NCI-H2029 (cell line): Measurements from ENCODE around the gene FOXK2.
A peak's percentile ranks its signal among the peaks of the same experiment; 100 is the strongest.
"Not testable (repeated sequence)": the region's sequence is repeated elsewhere in the genome, so short reads cannot be mapped to it uniquely, and the experiment has no call there.

Experiments used
- DNase-seq: peaks from one replicate; lab custom pipeline; 2025; lab: John Stamatoyannopoulos, UW

FOXK2 gene

DNA sequence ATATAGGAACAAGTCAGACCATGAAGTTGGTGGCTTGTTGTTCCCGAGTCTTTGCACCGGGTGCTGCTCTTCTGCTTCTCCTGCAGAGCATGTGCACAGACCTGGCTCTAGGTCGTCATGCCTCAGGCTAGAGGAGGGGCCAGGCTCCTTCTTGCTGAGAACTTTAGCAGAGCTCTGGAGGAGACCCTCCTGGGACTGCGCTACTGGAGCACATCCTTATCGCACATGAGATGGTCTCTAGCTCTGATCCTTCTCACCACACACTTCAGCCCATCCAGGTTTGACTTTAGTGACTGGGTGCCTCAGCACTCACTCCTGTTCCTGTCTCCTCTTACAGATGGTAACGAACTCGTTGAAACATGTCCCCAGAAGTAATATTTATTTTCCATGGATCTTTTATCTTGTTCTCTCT is 14.9 kb downstream of the FOXK2 start:
- DNase-seq: no peak

DNA sequence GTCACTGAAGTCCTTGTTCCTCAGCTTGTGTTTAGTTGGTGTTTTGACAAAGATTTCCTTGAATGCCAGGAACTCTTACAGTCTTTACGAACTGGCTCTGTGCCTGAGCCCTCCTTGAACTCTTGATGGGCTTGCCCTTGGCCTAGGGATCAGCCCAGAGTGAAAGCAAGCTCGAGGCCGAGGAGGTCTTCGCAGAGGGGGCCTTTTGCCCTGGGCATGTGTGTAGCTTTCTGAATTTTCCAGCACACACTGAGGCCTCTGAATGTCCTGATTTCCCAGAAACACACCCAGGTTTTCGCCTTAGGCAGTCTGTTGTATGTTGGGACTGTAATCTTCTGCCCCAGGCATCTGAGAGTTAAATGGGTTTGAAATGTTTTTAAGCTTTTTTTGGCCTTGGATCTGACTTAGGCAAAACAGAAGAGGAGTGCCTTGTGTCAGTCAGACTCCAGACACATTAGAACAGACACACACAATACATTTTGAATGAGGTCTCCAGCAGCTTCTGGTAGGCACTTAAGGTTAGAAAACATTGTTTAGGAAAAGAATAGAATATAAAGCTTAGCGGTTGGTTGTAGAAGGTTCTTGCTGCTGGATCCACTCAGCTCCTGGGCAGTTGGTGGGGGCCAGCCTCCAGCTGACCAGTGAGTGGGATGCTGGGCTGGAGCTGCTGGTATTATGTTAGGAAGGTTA is 17.1 kb downstream of the FOXK2 start:
- DNase-seq: no peak

DNA sequence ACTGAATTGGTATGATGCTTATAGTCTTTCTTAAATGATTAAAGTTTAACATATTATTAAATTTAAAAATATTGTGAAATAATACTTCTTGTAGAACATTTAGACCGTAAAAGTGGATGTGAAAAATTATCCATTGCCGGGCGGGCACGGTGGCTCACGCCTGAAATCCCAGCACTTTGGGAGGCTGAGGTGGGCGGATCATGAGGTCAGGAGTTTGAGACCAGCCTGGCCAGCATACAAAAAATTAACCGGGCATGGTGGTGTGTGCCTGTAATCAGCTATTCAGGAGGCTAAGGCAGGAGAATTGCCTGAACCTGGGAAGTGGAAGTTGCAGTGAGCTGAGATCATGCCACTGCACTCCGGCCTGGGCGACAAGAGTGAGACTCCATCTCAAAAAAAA is 17.7 kb downstream of the FOXK2 start:
- DNase-seq: not testable (repeated sequence)

DNA sequence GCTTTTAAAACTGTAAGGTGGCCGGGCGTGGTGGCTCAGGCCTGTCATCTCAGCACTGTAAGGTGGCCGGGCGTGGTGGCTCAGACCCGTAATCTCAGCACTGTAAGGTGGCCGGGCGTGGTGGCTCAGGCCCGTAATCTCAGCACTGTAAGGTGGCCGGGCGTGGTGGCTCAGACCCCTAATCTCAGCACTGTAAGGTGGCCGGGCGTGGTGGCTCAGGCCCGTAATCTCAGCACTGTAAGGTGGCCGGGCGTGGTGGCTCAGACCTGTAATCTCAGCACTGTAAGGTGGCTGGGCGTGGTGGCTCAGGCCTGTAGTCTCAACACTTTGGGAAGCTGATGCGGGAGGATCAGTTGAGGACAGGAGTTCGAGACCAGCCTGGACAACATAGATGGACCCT is 19.5 kb downstream of the FOXK2 start:
- not testable (repeated sequence) for DNase-seq

DNA sequence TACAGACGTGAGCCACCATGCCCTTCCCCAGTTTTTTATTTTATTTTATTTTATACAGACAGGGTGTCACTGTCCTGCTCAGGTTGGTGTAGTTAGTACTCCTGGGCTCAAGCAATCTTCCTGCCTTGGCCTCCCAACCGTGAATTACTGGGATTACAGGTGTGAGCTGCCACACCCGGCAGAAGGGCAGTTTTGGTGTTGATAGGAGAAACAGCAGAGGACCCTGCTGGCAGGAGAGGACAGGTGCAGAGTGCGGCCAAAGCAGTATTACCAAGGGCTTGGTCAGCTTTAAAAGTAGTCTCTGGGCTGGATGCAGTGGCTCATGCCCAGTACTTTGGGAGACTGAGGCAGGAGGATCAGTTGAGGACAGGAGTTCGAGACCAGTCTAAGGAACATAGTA is 22.9 kb downstream of the FOXK2 start:
- DNase-seq: no peak

DNA sequence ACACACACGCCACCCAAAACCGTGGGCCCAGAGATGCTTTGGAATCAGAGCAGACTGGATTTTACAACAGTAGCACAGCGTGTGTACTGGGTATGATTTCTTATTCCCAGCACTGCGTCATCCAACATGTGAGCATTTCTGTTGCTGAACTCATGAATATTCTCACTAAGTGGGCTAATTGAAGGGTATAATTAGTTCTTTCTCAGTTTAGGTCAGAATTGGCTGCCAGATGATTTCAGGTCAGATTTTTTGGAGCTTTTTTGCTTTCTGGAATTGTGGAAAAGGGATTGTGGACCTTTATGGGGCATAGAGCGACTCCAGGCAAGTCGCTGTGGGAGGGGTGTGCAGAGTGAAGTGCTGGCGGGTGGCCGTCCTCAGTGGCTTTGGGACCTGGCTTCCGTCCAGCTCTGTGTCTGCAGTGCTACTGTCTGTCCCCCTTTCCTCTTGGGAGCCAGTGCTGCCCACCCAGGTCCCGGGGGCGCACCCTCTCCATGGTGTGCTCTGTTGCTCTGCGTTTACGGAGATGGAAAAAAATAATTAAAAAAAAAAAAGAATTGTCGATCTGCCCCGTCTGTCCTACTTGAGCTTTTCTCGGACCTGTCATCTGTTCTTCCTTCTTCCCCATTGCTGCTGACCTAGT is 25.0 kb downstream of the FOXK2 start:
- no peak for DNase-seq

DNA sequence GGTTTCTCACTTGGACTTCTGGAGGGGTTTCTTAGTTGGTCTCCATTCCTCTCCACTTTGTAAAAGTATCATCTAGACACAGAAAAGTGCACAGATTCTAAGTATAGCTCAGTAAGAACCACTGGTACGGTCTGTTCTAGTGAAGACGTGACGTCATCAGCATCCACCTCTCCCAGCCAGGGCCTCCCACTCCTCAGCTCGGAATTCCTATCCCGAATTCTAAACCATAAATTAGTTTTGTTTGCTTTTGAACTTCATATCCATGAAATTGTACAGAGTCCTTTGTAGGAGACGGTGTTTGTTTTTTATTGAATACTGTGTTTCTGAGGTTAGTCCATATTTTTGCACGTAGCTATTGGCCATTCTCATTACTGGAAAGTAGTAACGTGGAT is 25.5 kb downstream of the FOXK2 start:
- DNase-seq: no peak

DNA sequence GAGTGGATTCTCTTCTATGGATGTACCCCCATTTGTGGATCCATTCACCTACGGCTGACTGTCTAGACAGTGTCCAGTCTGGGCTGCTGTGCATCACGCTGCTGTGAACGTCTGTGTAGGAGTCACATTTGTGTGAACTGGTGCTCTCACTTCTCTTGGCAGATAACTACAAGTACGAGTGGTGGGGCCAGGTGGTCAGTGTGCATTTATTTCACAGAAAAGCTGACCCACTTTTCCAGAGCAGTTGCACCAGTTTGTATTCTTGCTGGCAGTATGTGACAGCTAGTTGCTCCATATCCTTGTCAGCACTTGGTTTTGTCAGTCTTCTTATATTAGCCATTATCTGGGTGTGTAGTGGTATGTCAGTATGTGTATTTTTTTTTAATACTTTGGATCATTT is 28.4 kb downstream of the FOXK2 start:
- DNase-seq: no peak

DNA sequence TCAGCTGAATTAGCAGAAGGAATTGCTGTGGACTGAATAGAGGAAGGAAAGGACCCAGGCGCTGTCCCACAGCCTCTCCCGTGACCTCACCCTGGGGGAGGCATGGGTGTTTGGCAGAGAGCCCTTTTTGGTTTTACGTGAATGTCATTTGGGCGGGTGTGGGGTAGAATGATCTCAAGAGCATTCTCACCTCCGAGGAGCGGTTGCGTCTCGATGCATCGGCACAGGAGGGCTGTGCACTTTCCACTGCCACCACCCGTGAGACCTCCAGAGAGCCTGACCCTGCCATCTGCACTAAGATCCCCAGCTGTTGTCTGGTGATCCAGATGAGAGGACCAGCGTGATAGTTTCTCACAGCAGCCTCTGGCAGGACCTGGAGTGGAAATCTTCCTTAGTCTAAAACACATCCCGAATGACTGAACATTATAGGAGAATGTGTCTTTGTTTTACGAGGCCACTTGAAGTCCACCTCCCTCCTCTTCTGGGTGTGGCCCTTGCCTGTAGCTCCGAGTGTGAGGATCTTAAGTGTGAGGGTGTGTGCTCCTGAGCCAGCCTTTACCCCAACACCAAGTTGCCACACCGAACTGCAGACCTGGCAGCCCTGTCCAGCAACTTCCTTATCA is 29.3 kb downstream of the FOXK2 start:
- peak; percentile 25 for DNase-seq

DNA sequence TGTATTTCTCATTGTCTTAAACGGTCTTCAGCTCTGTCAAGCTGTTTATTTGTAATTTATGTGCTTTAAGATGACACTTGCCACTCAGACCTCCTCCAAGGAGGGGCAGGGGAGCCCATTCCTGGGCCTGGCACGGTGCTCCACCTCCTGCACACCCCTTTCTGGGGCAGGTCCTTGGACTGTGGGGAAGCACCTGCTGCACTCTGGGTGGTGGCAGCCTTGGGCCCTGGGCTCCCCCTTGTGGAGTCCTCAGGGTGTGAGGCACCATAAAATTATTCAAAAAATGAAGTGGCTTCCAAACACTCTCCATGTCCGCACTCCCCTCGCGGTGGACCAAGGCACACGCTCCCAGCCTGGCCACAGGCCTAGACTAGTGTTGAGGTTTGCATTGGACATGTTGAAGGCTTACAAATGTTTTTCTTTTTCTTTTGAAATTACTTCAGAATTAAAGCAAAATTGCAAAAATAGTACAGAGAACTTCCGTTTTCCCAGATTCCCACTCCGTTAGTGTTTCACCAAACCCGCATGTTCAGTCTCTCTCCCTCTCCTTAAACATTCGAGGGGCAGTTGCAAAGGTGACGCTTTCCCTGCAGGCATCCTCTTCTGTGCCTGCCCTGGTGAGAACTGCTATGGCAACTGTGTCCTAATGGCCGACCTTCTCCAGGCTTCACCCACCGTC is 32.4 kb downstream of the FOXK2 start:
- DNase-seq: peak; percentile 43

DNA sequence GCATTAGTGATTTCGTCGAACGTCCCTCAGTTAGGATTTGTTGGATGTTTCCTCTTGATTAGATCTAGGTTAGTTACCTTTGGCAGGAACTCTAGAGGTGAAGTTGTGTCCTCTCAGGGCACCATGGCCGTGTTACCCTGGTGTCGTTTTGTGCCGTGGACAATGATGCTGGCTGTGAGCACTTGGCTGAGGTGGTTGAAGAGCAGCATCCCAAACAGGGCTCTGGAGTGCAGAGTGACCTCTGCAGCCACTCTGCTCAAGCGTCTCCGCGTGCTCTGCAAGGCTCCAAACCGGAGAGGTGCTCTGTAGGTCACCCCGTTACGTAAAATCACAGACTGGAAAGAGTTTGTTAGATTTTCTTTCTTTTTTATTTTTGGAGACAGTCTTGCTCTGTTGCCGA is 33.0 kb downstream of the FOXK2 start:
- DNase-seq: no peak

DNA sequence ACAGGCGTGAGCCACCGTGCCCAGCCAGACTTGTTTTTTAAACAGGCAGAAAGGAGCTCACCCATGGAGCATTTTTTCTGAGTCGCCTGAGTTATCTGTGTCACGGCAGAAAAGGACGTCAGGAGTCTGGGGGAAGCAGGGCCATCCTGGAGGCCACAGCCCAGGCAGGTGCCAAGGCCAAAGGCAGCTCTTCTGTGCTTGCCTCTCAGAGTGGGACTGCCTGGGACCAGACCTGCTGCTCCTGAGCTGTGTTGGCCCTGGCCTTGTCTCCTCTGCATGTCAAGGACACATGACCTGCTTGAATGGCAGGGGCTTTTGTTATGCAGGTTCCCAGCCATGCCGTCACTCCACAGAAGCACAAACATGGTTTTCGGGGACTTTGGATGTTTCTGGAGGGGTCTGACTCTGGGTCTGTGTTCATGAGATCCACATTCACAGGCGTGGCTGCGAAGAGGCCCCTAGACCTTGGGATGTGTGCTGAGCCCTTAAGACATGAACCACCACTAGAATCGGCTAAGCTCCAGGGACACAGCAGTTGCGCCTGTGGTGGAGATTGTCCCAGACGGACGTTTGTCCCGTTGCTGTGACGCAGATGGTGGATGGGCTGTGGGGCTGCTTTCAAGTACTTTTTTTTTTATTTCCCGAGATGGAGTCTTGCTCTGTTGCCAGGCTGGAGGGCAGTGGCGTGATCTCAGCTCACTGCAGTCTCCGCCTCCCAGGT is 33.8 kb downstream of the FOXK2 start:
- DNase-seq: no peak

DNA sequence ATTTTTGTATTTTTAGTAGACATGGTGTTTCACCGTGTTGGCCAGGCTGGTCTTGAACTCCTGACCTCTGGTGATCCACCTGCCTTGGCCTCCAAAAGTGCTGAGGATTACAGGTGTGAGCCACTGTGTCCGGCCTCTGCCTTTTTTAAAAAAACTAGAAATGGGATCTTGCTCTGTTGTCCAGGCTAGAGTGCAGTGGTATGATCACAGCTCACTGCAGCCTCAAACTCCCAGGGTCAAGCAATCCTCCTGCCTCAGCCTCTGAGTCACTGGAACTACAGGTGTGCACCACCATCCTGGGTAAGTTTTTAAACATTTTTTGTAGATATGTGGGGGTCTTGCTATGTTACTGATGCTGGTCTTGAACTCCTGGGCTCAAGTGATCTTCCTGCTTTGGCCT is 38.0 kb downstream of the FOXK2 start:
- not testable (repeated sequence) for DNase-seq

DNA sequence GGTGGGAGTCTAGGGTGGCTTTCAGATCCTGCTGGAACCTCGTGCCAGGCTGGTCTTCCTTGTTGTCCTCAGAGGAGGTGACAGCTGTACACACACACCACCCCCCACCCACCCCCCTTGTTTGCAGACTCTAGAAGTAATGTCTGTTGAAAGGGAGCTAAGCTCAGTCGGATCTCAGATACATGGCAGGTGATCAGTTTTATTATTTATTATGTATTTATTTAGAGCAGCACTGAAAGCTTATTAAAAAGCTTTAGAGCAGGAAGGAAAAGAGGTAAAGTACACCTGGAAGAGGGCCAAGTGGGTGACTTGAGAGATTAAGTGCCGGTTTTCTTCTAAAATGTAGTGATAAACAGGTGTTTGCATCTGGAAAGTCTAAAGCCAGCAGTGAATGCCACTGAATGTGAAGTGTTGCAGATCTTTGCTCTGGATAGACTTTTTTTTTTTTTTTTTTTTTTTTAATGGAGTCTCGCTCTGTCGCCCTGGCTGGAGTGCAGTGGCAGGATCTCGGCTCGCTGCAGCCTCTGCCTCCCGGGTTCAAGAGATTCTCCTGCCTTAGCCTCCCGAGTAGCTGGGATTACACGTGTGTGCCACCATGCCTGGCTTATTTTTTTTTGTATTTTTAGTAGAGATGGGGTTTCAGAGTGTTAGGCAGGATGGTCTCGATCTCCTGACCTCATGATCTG is 40.2 kb downstream of the FOXK2 start:
- DNase-seq: peak; percentile 86

DNA sequence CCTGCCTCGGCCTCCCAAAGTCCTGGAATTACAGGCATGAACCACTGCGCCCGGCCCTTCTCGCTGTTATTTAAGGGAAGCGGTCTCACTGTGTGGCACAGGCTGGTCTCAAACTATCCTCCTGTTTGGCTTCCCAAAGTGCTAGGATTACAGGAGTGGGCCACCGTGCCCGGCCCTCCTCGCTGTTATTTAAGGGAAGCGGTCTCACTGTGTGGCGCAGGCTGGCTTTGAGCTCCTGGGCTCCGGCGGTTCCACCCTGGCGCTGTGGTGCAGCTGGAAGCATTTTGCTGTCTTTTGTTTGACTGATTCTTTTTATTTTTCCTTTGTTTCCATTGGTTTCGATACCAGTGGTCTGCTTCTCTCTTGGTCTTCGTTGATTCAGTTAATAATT is 40.7 kb downstream of the FOXK2 start:
- DNase-seq: no peak

DNA sequence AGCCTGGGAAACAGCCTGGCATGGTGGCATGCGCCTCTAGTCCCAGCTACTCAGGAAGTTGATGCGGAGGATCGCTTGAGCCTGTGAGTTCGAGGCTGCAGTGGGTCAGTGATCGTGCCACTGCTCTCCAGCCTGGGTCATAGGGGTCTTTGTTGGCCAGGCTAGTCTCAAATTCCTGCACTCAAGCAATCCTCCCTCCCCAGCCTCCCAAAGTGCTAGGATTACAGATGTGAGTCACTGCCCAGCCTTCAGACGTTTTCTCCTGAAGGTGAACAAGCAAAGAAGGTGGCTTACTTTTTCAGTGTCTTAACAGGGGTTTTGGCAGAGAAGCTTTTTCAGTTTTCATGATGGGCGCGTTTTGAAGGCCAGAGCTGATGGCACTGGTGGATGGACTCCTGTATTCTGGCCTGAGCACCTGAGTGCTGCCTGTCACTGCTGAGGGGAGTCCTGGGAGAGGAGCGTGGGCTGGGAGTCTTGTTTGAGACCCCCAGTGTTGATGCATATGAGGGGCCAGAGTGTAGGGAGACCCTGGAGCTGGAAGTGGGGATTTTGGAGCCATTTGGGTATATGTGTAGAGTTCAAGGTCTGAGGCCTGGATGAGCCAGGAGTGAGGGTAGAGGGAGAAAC is 41.4 kb downstream of the FOXK2 start:
- DNase-seq: no peak

DNA sequence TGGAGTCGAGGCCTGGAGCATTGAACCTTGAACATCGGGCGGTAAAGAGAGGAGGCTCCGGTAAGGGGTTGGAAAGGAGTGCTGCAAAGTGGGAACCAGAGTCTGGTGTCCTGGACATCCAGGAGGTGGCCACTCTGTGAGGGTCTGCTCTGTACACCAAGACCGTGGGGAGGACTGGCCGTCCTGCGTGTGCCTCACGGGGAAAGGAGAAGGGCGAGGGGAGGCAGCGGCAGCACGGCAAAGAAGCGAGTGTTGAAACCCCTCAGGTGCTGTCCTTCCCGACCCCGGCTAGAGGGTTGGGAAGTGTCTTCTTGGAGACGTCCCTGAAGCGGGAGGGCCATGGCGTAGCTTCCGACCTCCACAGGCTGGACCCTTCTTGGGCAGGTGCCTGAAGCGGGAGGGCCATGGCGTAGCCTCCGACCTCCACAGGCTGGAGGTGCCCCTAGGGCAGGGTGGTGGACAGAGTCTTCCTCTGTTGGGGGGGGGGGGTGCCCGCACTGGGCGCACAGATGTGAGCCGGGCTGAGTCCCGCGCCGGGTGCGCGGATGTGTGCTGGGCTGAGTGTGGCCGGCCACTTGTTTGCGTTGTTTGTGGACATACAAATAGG is 42.0 kb downstream of the FOXK2 start:
- DNase-seq: no peak

DNA sequence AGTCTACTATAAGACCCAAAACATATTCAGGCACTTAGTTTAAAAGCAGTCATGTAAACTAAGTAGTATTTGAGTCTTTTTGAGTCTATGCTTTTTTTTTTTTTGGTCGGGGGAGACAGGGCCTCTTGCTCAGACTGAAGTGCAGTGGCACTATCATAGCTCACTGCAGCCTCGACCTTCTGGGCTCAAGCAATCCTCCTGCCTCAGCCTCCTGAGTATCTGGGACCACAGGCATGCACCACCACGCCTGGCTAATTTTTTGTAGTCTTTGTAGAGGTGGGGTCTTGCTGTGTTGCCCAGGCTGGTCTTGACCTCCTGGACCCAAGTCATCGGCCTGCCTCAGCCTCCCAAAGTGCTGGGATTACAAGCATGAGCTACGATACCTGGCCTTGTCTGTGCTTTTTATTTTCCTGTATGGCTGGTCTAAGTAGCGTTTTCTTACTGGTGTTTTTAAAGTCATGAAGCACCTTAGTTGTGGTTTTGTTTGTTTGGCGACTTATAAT is 43.2 kb downstream of the FOXK2 start:
- not testable (repeated sequence) for DNase-seq

DNA sequence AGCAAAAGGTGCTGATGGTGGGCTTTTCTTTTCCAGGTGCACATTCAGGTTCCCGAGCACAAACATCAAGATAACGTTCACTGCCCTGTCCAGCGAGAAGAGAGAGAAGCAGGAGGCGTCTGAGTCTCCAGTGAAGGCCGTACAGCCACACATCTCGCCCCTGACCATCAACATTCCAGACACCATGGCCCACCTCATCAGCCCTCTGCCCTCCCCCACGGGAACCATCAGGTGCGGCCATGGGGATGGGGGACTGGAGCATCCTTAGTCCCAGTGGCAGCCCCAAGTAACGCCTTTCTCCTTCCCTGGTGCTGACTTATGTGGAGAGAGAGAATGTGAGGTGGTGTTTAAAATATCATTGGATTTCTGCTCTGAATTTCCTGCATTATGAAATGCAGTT is 43.8 kb downstream of the FOXK2 start:
- no peak for DNase-seq

DNA sequence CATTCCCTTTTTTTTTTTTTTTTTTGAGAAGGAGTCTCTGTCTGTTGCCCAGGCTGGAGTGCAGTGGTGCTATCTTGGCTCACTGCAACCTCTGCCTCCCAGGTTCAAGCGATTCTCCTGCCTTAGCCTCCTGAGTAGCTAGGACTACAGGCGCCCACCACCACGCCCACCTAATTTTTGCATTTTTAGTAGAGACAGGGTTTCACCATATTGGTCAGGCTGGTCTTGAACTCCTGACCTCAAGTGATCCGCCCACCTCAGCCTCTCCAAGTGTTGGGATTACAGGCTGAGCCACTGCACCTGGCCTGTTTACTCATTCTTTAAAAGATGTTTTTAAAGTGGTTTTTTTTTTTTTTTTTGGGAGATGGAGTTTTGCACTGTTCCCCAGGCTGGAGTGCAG is 44.2 kb downstream of the FOXK2 start:
- not testable (repeated sequence) for DNase-seq

DNA sequence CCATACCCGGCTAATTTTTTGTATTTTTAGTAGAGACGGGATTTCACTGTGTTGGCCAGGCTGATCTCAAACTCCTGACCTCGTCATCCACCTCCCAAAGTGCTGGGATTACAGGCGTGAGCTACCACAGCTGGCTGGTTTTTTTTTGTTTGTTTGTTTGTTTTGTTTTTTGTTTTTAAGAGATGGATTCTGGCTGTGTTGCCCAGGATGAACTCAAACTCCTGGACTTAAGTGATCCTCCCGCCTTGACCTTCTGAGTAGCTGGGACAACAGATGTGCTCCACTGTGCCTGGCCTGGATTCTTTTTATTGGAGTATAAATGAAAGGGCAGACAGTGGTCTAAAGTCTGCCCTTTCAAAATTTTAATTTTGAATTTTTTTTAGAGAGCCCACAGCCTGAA is 44.7 kb downstream of the FOXK2 start:
- DNase-seq: no peak
